SU-DHL-6 (cell line): ENCODE data around the gene KRT84.

ENCODE experiments used
- H2AFZ ChIP-seq: fragments of 200-600 bp; sonication (generic); 2 replicates; pipeline ENCODE4 v1.6.1; 2014; ENCODE audit warnings: low read depth, mild to moderate bottlenecking, moderate library complexity, mixed read lengths, antibody characterized with exemption, low read length; ENCODE audit not compliant: severe bottlenecking
- H3F3A ChIP-seq: fragments of 200-600 bp; shearing (Covaris generic); 2 replicates; pipeline ENCODE4 v1.6.0; 2016; ENCODE audit warnings: antibody characterized with exemption, mild to moderate bottlenecking; ENCODE audit not compliant: insufficient read depth
- H3K27ac ChIP-seq: fragments of 200-600 bp; sonication (generic); 2 replicates; pipeline ENCODE4 v1.5.1; 2016; ENCODE audit warnings: low read depth, mild to moderate bottlenecking, low read length, moderate library complexity, mixed read lengths
- H3K27me3 ChIP-seq: fragments of 200-600 bp; sonication (generic), shearing (Covaris generic); 2 replicates; pipeline ENCODE4 v1.6.0; 2014; ENCODE audit warnings: mild to moderate bottlenecking, low read length
- H3K36me3 ChIP-seq: fragments of 200-600 bp; sonication (generic); 2 replicates; pipeline ENCODE4 v1.6.1; 2014; ENCODE audit warnings: mild to moderate bottlenecking, low read length, mixed read lengths
- H3K4me2 ChIP-seq: fragments of 300-600, 200-600 bp; shearing (Covaris generic), sonication (generic); 2 replicates; pipeline ENCODE4 v1.6.0; 2014; ENCODE audit warnings: low read length, low read depth, mild to moderate bottlenecking; ENCODE audit not compliant: poor library complexity, severe bottlenecking
- H3K4me3 ChIP-seq: fragments of 200-600 bp; sonication (generic); 2 replicates; pipeline ENCODE4 v1.5.1; 2014; ENCODE audit warnings: antibody characterized with exemption, low read length, mild to moderate bottlenecking, mixed read lengths; ENCODE audit not compliant: insufficient read depth, poor library complexity, severe bottlenecking
- H3K79me2 ChIP-seq: fragments of 200-600 bp; sonication (generic); 2 replicates; pipeline ENCODE4 v1.6.1; 2014; ENCODE audit warnings: mild to moderate bottlenecking, low read length, moderate library complexity; ENCODE audit not compliant: insufficient read depth
- H3K9ac ChIP-seq: fragments of 200-600 bp; sonication (generic); 2 replicates; pipeline ENCODE4 v1.7.0; 2014; ENCODE audit warnings: mild to moderate bottlenecking, low read length
- H3K9me2 ChIP-seq: fragments of 200-600 bp; sonication (generic); replicated peaks from 2 replicates; pipeline ENCODE4 v1.6.1; 2014; ENCODE audit warnings: low read length; ENCODE audit not compliant: insufficient read depth
- H3K9me3 ChIP-seq: fragments of 200-600 bp; sonication (generic); 2 replicates; pipeline ENCODE4 v1.6.1; 2014; ENCODE audit warnings: low read length, mixed read lengths; ENCODE audit not compliant: insufficient read depth
- H4K20me1 ChIP-seq: fragments of 200-600 bp; sonication (generic); 2 replicates; pipeline ENCODE4 v1.6.1; 2014; ENCODE audit warnings: low read depth, mild to moderate bottlenecking, antibody characterized with exemption, low read length, moderate library complexity, mixed read lengths
- EZH2phosphoT487 ChIP-seq: fragments of 200-600 bp; sonication (generic), shearing (Covaris generic); conservative IDR thresholded peaks from 2 replicates; pipeline ENCODE4 v1.6.1; 2018; ENCODE audit warnings: mild to moderate bottlenecking, antibody characterized with exemption, low read length, moderate library complexity, mixed read lengths
- TF ChIP-seq, protein P1 (sequence below): fragments of 200-600 bp; sonication (generic); IDR thresholded peaks from one replicate; pipeline ENCODE4 v1.5.1; 2017; ENCODE audit warnings: antibody characterized with exemption, mild to moderate bottlenecking, low read length, moderate library complexity; ENCODE audit not compliant: insufficient read depth, poor library complexity, severe bottlenecking

The KRT84 gene, protein sequence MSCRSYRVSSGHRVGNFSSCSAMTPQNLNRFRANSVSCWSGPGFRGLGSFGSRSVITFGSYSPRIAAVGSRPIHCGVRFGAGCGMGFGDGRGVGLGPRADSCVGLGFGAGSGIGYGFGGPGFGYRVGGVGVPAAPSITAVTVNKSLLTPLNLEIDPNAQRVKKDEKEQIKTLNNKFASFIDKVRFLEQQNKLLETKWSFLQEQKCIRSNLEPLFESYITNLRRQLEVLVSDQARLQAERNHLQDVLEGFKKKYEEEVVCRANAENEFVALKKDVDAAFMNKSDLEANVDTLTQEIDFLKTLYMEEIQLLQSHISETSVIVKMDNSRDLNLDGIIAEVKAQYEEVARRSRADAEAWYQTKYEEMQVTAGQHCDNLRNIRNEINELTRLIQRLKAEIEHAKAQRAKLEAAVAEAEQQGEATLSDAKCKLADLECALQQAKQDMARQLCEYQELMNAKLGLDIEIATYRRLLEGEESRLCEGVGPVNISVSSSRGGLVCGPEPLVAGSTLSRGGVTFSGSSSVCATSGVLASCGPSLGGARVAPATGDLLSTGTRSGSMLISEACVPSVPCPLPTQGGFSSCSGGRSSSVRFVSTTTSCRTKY

GRCh38 chr12:52385226-52385702 is at the start of gene KRT84:
Gene KRT84, minus strand, starts transcription at chr12:52385652. Its CDS starts 67 bp downstream, at chr12:52385585.
- Histone ChIP-seq H3K4me3 (no peak within 1 kb of the TSS), H3K9ac (no peak within 1 kb of the TSS), H3K4me2 (no peak within 1 kb of the TSS), H3K79me2 (no peaks in the 10 kb centered on the region), H3K9me2 (no peaks in the 10 kb centered on the region), H3F3A (no peaks in the 10 kb centered on the region), H3K27me3 (no peaks in the 10 kb centered on the region), H3K27ac (no peak within 1 kb of the TSS), H2AFZ (no peak within 1 kb of the TSS), H3K9me3 (no peaks in the 10 kb centered on the region), H4K20me1 (no peaks in the 10 kb centered on the region), H3K36me3 (no peaks in the 10 kb centered on the region)
- TF ChIP-seq EZH2phosphoT487 = no peak
- TF ChIP-seq, protein P1, sequence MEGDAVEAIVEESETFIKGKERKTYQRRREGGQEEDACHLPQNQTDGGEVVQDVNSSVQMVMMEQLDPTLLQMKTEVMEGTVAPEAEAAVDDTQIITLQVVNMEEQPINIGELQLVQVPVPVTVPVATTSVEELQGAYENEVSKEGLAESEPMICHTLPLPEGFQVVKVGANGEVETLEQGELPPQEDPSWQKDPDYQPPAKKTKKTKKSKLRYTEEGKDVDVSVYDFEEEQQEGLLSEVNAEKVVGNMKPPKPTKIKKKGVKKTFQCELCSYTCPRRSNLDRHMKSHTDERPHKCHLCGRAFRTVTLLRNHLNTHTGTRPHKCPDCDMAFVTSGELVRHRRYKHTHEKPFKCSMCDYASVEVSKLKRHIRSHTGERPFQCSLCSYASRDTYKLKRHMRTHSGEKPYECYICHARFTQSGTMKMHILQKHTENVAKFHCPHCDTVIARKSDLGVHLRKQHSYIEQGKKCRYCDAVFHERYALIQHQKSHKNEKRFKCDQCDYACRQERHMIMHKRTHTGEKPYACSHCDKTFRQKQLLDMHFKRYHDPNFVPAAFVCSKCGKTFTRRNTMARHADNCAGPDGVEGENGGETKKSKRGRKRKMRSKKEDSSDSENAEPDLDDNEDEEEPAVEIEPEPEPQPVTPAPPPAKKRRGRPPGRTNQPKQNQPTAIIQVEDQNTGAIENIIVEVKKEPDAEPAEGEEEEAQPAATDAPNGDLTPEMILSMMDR = no peak

GRCh38 chr12:52434760-52435530 is 49.5 kb upstream of the KRT84 start:
- Histone ChIP-seq H4K20me1 (no peaks in the 10 kb centered on the region), H3K4me3 (no peak overlapping the region), H3K36me3 (no peaks in the 10 kb centered on the region), H3K9me2 (no peaks in the 10 kb centered on the region), H3K9ac (no peak overlapping the region), H3K4me2 (no peak overlapping the region), H3F3A (no peaks in the 10 kb centered on the region), H3K27me3 (no peaks in the 10 kb centered on the region), H3K79me2 (no peaks in the 10 kb centered on the region), H2AFZ (no peak overlapping the region), H3K27ac (no peak overlapping the region), H3K9me3 (no peaks in the 10 kb centered on the region)
- TF ChIP-seq EZH2phosphoT487 = no peak
- TF ChIP-seq, protein P1 = no peak

GRCh38 chr12:52434081-52434733 is 48.8 kb upstream of the KRT84 start, which contains the start of gene KRT75:
Gene KRT75, minus strand, starts transcription at chr12:52434371. Its CDS starts 67 bp downstream, at chr12:52434304.
- TF ChIP-seq, protein P1 = no peak
- TF ChIP-seq EZH2phosphoT487 = no peak
- Histone ChIP-seq H3K27ac (no peak within 1 kb of the TSS), H3F3A (no peaks in the 10 kb centered on the region)

More at GRCh38 chr12:52434081-52434733, 48.8 kb upstream of the KRT84 start, which contains the start of gene KRT75:
- Histone ChIP-seq H3K4me2 (no peak within 1 kb of the TSS), H3K9me3 (no peaks in the 10 kb centered on the region), H3K79me2 (no peaks in the 10 kb centered on the region), H3K36me3 (no peaks in the 10 kb centered on the region), H3K9me2 (no peaks in the 10 kb centered on the region), H3K27me3 (no peaks in the 10 kb centered on the region), H3K9ac (no peak within 1 kb of the TSS), H2AFZ (no peak within 1 kb of the TSS), H3K4me3 (no peak within 1 kb of the TSS), H4K20me1 (no peaks in the 10 kb centered on the region)
